Neural cell (in vitro differentiated cells): ENCODE measurements around the gene SGCD. TPM values are rescaled to one million over a fixed set of nuclear protein-coding genes. Genes with fewer than 3 reads are reported as not detected.

Experiments
- H2AFZ ChIP-seq: fragments of 200-600, 300-800 bp; sonication (generic), shearing (Covaris generic); 2 replicates; pipeline ENCODE4 v1.6.0; 2014; ENCODE audit warnings: low read depth, mild to moderate bottlenecking, antibody characterized with exemption, low read length, moderate library complexity
- H3F3A ChIP-seq: fragments of 200-600 bp; shearing (Covaris generic); 2 replicates; pipeline ENCODE4 v1.6.1; 2016; ENCODE audit warnings: mild to moderate bottlenecking, moderate library complexity, mixed read lengths, antibody characterized with exemption, low read length; ENCODE audit not compliant: insufficient read depth, poor library complexity, severe bottlenecking
- H3K27ac ChIP-seq: fragments of 200-600, 300-800 bp; sonication (generic), shearing (Covaris generic); 2 replicates; pipeline ENCODE4 v1.5.1; 2014; ENCODE audit warnings: mild to moderate bottlenecking, low read length, moderate library complexity
- H3K27me3 ChIP-seq: fragments of 300-800, 200-600 bp; sonication (generic), shearing (Covaris generic); 2 replicates; pipeline ENCODE4 v1.6.0; 2014; ENCODE audit warnings: mild to moderate bottlenecking, low read depth, low read length, moderate library complexity; ENCODE audit not compliant: insufficient read depth
- H3K36me3 ChIP-seq: fragments of 300-800, 200-600 bp; sonication (generic), shearing (Covaris generic); 2 replicates; pipeline ENCODE4 v1.5.1; 2014; ENCODE audit warnings: mild to moderate bottlenecking, antibody characterized with exemption, low read length, moderate library complexity; ENCODE audit not compliant: insufficient read depth
- H3K4me2 ChIP-seq: fragments of 300-800, 200-600 bp; sonication (generic), shearing (Covaris generic); 2 replicates; pipeline ENCODE4 v1.6.0; 2014; ENCODE audit warnings: mild to moderate bottlenecking, low read length
- H3K4me3 ChIP-seq: fragments of 300-800, 200-600 bp; sonication (generic), shearing (Covaris generic); 2 replicates; pipeline ENCODE4 v1.5.1; 2014; ENCODE audit warnings: mild to moderate bottlenecking, low read length, moderate library complexity
- H3K79me2 ChIP-seq: fragments of 200-600 bp; shearing (Covaris generic); replicated peaks from 2 replicates; pipeline ENCODE4 v1.6.0; 2014; ENCODE audit warnings: mild to moderate bottlenecking, low read length, moderate library complexity; ENCODE audit not compliant: insufficient read depth
- H3K9ac ChIP-seq: fragments of 300-800, 200-600 bp; sonication (generic), shearing (Covaris generic); 2 replicates; pipeline ENCODE4 v1.6.1; 2016; ENCODE audit warnings: mild to moderate bottlenecking, low read length, mixed read lengths
- H3K9me2 ChIP-seq: fragments of 200-600 bp; shearing (Covaris generic); 2 replicates; pipeline ENCODE4 v1.6.1; 2016; ENCODE audit warnings: mild to moderate bottlenecking, low read length, mixed read lengths; ENCODE audit not compliant: insufficient read depth
- H3K9me3 ChIP-seq: fragments of 200-600, 300-800 bp; sonication (generic), shearing (Covaris generic); 2 replicates; pipeline ENCODE4 v1.6.1; 2016; ENCODE audit warnings: mild to moderate bottlenecking, mixed run types, low read length, moderate library complexity, mixed read lengths
- H4K20me1 ChIP-seq: fragments of 200-600 bp; shearing (Covaris generic); 2 replicates; pipeline ENCODE4 v1.6.1; 2016; ENCODE audit warnings: mild to moderate bottlenecking, mixed run types; ENCODE audit not compliant: insufficient read depth
- EP300 ChIP-seq: fragments of 450-650 bp; conservative IDR thresholded peaks from 2 replicates; pipeline ENCODE4 v1.6.1; 2014; ENCODE audit warnings: antibody characterized with exemption, mild to moderate bottlenecking, moderate library complexity; ENCODE audit not compliant: poor library complexity, severe bottlenecking
- EZH2 ChIP-seq: fragments of 200-600, 300-800 bp; shearing (Covaris generic), sonication (generic); IDR thresholded peaks from 2 replicates; pipeline ENCODE4 v1.6.1; 2014; ENCODE audit warnings: antibody characterized with exemption, low read length, borderline replicate concordance, mild to moderate bottlenecking; ENCODE audit not compliant: insufficient read depth, poor library complexity, severe bottlenecking
- MXI1 ChIP-seq: fragments of 450-650 bp; conservative IDR thresholded peaks from 2 replicates; pipeline ENCODE4 v1.6.1; 2014; ENCODE audit warnings: antibody characterized with exemption, mild to moderate bottlenecking; ENCODE audit not compliant: poor library complexity, severe bottlenecking
- POLR2AphosphoS5 ChIP-seq: IDR thresholded peaks from 2 replicates; pipeline ENCODE4 v1.6.1; 2012
- RAD21 ChIP-seq: fragments of 450-650 bp; conservative IDR thresholded peaks from 2 replicates; pipeline ENCODE4 v1.6.1; 2014; ENCODE audit warnings: antibody characterized with exemption, mild to moderate bottlenecking, moderate library complexity
- SMC3 ChIP-seq: fragments of 450-650 bp; conservative IDR thresholded peaks from 2 replicates; pipeline ENCODE4 v1.6.1; 2014; ENCODE audit warnings: antibody characterized with exemption, mild to moderate bottlenecking, moderate library complexity; ENCODE audit not compliant: poor library complexity
- TAF1 ChIP-seq: IDR thresholded peaks from 2 replicates; pipeline ENCODE4 v1.6.1; 2012; ENCODE audit warnings: low read depth
- polyA plus RNA-seq: library from polyadenylated mRNA; depleted of rRNA; stranded (reverse); fragments of >200 nt; gene quantifications from 2 replicates; pipeline ENCODE4 v1.2.3, GENCODE V29; 2014
- TF ChIP-seq, protein P1 (sequence below): IDR thresholded peaks from 2 replicates; pipeline ENCODE4 v1.6.1; 2012; ENCODE audit warnings: borderline replicate concordance
- TF ChIP-seq, protein P2 (sequence below): fragments of 450-650 bp; IDR thresholded peaks from 2 replicates; pipeline ENCODE4 v1.5.1; 2014; ENCODE audit warnings: antibody characterized with exemption, mild to moderate bottlenecking, moderate library complexity; ENCODE audit not compliant: poor library complexity, severe bottlenecking

SGCD gene
- polyA plus RNA-seq, 1 donor from 2014 or later: 3.4 TPM

DNA sequence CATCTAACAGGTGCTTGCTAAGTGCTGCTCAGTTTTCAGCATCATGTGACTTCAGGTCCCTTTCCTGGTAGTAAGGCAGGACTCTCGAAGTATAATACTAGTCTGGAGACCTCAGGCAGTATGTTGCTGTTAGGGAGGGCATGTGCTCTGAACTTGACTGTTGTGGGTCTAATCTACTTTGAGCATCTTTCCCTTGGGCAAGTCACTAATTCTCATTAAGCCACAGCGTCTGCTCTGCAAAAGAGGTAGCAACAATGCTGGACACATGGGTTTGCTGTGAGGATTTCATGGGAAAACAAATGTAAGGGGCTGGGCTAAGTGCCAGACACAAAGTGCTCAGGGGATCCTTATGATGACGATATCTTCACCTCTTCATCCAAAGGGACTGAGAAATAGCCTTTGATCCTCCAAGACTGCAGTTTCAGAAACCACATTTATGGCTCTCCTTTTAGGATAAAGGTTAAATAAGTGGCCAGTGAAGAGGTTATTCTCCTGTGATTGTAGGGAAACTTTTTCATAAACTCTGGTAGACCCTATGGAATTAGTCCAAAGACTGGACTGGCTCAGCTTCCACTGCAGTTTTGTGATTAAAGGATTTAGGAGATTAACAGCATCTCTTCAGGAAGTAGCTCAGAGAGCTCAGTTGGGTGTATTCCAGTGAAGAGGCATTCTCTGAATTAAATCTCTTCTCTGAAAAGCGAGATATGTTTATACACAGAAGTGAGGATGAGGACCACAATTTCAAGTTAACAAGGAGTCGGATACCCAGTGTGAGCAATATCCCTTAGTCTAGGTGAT lies 216.6 kb downstream of the SGCD start:
- H4K20me1 ChIP-seq: no peaks in the 10 kb centered on the region
- no peaks in the 10 kb centered on the region for H3K36me3 ChIP-seq
- H3K27me3 ChIP-seq: no peaks in the 10 kb centered on the region
- H2AFZ ChIP-seq: no peak overlapping the region
- TF ChIP-seq MXI1: no peak
- TF ChIP-seq, protein P1, sequence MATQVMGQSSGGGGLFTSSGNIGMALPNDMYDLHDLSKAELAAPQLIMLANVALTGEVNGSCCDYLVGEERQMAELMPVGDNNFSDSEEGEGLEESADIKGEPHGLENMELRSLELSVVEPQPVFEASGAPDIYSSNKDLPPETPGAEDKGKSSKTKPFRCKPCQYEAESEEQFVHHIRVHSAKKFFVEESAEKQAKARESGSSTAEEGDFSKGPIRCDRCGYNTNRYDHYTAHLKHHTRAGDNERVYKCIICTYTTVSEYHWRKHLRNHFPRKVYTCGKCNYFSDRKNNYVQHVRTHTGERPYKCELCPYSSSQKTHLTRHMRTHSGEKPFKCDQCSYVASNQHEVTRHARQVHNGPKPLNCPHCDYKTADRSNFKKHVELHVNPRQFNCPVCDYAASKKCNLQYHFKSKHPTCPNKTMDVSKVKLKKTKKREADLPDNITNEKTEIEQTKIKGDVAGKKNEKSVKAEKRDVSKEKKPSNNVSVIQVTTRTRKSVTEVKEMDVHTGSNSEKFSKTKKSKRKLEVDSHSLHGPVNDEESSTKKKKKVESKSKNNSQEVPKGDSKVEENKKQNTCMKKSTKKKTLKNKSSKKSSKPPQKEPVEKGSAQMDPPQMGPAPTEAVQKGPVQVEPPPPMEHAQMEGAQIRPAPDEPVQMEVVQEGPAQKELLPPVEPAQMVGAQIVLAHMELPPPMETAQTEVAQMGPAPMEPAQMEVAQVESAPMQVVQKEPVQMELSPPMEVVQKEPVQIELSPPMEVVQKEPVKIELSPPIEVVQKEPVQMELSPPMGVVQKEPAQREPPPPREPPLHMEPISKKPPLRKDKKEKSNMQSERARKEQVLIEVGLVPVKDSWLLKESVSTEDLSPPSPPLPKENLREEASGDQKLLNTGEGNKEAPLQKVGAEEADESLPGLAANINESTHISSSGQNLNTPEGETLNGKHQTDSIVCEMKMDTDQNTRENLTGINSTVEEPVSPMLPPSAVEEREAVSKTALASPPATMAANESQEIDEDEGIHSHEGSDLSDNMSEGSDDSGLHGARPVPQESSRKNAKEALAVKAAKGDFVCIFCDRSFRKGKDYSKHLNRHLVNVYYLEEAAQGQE: no peak
- TF ChIP-seq, protein P2, sequence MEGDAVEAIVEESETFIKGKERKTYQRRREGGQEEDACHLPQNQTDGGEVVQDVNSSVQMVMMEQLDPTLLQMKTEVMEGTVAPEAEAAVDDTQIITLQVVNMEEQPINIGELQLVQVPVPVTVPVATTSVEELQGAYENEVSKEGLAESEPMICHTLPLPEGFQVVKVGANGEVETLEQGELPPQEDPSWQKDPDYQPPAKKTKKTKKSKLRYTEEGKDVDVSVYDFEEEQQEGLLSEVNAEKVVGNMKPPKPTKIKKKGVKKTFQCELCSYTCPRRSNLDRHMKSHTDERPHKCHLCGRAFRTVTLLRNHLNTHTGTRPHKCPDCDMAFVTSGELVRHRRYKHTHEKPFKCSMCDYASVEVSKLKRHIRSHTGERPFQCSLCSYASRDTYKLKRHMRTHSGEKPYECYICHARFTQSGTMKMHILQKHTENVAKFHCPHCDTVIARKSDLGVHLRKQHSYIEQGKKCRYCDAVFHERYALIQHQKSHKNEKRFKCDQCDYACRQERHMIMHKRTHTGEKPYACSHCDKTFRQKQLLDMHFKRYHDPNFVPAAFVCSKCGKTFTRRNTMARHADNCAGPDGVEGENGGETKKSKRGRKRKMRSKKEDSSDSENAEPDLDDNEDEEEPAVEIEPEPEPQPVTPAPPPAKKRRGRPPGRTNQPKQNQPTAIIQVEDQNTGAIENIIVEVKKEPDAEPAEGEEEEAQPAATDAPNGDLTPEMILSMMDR: no peak
- no peak for TF ChIP-seq EZH2
- TF ChIP-seq POLR2AphosphoS5: no peak
- no peak for TF ChIP-seq SMC3
- TF ChIP-seq EP300: no peak
- no peak for TF ChIP-seq RAD21
- TF ChIP-seq TAF1: no peak
- no peaks in the 10 kb centered on the region for H3K79me2 ChIP-seq
- no peak overlapping the region for H3K27ac ChIP-seq
- H3K9me3 ChIP-seq: no peaks in the 10 kb centered on the region
- H3K9ac ChIP-seq: no peak overlapping the region
- H3K4me3 ChIP-seq: no peak overlapping the region
- H3F3A ChIP-seq: no peaks in the 10 kb centered on the region
- H3K9me2 ChIP-seq: no peaks in the 10 kb centered on the region
- H3K4me2 ChIP-seq: no peak overlapping the region

DNA sequence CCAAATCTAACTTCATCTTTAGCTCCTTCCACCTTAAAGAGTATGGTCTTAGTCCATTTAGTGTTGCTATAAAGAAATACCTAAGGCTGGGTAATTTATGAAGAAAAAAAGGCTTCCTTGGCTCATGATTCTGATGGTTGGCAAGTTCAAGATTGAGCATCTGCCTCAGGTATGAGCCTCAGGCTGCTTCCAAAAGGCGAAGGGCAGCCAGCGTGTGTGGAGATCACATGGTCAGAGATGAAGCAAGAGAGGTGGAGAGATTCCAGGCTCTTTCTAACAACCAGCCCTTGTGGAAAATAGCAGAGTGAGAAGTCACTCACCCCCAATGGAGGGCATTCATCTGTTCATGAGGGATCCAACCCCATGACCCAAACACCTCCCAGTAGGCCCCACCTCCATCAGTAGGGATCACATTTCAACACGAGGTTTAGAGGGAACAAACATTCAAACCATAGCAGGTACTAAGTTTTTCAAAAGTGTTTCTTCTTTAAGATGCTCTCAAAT lies 225.9 kb downstream of the SGCD start:
- H3K27ac ChIP-seq: no peak overlapping the region
- no peaks in the 10 kb centered on the region for H3K9me3 ChIP-seq
- H2AFZ ChIP-seq: no peak overlapping the region
- H4K20me1 ChIP-seq: no peaks in the 10 kb centered on the region
- H3K9me2 ChIP-seq: no peaks in the 10 kb centered on the region
- H3K79me2 ChIP-seq: no peaks in the 10 kb centered on the region
- TF ChIP-seq RAD21 (no peak), POLR2AphosphoS5 (no peak), TAF1 (no peak), MXI1 (no peak), SMC3 (no peak), EZH2 (no peak), EP300 (no peak)
- TF ChIP-seq, protein P1: no peak
- TF ChIP-seq, protein P2: no peak
- H3K36me3 ChIP-seq: no peaks in the 10 kb centered on the region
- no peak overlapping the region for H3K4me2 ChIP-seq
- H3F3A ChIP-seq: no peaks in the 10 kb centered on the region
- no peak overlapping the region for H3K9ac ChIP-seq
- H3K4me3 ChIP-seq: no peak overlapping the region
- no peaks in the 10 kb centered on the region for H3K27me3 ChIP-seq
